HG02970 (cell line): ENCODE data around the gene CACNA1D.

Source experiments
- ATAC-seq: cut with Tn5 transposase; IDR thresholded peaks from one replicate; pipeline ENCODE4 v1.9.1; 2021; ENCODE audit warnings: mild to moderate bottlenecking, moderate library complexity, moderate number of reproducible peaks; ENCODE audit not compliant: unreplicated experiment, low FRiP score

The CACNA1D gene

GRCh38 chr3:53826048-53826447 is 331.6 kb downstream of the CACNA1D start:
- no peak for ATAC-seq

GRCh38 chr3:53828581-53828980 is 334.2 kb downstream of the CACNA1D start:
- ATAC-seq: no peak

DNA sequence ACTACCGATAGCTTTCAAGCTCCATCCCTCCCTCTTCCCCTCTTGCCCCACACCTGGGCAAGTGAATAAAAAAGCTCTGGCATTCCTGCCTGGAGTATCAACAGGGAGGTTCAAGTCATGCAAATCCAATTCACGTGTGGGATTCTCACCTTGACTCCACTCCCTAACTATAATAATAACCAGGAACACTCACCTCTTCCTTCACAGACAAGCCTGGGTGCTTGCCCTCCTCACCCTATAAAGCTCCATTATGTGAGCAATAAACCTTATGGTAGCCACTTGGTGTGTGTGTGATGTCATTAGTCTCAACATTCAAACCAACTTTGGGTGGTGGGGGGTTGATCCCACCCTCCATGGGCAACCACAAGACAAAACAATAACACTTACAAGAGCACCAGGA is 335.2 kb downstream of the CACNA1D start:
- no peak for ATAC-seq

DNA sequence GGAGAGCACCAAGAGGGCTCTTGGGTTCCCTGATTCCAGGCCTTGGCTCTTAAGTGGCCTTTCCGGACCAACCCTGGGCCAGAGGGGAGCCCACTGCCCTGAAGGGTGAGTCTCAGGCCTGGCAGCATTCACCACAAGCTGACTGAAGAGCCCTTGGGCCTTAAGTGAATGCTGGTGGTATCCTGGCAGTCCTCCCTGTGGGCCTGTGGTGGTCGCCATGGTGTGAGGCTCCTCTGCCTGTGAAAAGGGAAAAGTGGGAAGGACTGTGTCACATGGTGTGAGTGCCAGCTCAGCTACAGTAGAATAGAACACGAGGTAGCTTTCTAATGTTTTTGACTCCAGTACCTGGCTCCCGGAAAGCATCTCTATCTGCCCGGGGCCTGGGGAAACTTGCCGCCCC is 336.5 kb downstream of the CACNA1D start:
- ATAC-seq: no peak

GRCh38 chr3:53833053-53833645 is 338.7 kb downstream of the CACNA1D start:
- no peak for ATAC-seq

DNA sequence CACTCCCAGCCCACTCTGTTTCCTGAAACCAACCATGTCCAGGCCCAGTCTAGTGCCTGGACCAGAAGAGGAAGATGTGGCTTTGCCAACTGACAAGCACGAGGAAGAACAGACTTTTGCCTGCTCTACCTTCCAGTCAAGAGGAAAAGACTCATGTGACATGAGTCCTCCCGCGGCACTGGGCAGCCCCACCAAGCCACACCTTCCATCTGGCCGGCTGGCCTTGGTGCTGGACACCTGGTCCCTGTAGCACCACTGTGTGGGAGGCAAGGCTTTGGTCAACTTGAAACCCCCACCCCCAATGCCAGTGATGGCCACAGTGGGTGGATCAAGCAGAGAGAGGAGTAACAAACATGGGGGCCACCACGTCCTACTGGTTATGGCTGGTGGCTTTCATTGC is 339.3 kb downstream of the CACNA1D start:
- ATAC-seq: no peak

DNA sequence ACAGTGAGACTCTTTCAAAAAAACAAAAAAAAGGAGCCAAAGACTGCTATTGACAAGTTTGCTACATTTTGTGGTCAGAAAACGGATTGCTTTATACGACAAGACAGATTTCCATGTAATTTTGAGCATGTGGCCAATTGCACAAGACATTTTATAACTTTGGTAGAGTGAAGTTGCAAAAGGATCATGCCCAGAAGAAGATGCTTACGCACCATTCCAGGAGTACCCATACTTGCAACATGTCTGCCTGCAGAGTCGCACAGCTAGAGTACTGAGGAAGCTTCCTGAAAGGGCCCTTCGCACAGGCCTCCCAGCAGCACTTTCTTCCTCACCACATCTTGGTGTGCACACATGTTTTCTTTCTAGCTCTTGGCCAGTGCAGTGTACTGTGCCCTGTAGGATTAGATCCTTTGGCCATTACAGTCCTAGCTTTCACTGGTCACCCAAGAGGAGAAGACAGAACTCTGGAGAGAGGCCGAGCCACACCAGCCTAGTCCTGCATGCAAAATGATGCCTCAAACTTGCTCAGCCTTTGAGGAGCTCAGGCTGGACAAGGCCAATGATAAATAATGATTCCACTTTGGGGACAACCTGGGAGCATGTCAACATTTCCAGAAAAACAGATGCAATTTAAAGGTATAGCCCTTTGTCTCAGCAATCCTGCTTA is 340.2 kb downstream of the CACNA1D start:
- ATAC-seq: no peak

GRCh38 chr3:53835257-53835656 is 340.8 kb downstream of the CACNA1D start:
- no peak for ATAC-seq

GRCh38 chr3:53836084-53836872 is 341.9 kb downstream of the CACNA1D start:
- no peak for ATAC-seq

GRCh38 chr3:53837331-53837730 is 342.9 kb downstream of the CACNA1D start:
- ATAC-seq: no peak

- ATAC-seq: no peak
Measured at GRCh38 chr3:53841296-53841695, 346.9 kb downstream of the CACNA1D start.

GRCh38 chr3:53842436-53843194 is 348.2 kb downstream of the CACNA1D start:
- ATAC-seq: no peak

GRCh38 chr3:53843195-53844177 is 349.1 kb downstream of the CACNA1D start:
- ATAC-seq: peak; percentile 48

DNA sequence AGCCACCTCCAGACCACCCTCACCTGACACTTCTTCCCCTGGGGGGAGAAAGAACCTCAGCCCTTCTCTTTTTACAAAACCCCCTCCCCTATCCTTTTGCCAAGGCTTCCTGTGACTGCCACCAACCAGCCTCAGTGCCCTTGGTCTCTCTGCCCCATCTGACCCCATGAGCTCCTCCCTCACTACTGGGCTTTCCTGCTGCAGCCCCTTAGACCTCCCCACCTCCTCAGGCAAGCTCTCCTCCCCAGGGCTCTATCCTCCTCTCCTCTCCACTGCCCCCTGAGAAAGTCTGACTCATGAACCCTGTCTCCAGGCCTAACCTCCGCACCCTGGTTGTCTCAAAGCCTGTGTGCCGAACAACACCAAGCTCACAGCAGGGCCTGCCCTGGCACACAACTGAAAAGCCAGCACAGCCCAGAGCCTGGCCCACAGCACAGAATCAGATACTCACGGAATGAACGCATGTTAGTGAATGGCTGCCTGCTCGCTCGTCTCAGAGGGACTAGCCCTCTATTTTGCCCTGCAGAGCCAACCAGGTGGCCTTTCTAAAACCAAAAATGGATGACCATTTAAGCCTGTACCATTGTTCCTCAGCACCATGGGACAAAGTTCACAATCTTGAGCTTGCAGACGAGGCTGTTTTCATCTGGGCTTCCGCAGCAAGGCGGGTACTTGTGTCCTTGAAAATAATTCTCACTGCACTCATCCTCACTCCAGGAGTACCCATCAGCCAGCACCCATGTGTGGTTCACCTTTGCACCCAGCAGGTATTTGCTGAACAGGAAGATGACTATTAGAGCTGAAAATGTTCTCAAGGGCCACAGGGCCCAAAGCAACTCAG is 350.1 kb downstream of the CACNA1D start:
- peak; percentile 2 for ATAC-seq

DNA sequence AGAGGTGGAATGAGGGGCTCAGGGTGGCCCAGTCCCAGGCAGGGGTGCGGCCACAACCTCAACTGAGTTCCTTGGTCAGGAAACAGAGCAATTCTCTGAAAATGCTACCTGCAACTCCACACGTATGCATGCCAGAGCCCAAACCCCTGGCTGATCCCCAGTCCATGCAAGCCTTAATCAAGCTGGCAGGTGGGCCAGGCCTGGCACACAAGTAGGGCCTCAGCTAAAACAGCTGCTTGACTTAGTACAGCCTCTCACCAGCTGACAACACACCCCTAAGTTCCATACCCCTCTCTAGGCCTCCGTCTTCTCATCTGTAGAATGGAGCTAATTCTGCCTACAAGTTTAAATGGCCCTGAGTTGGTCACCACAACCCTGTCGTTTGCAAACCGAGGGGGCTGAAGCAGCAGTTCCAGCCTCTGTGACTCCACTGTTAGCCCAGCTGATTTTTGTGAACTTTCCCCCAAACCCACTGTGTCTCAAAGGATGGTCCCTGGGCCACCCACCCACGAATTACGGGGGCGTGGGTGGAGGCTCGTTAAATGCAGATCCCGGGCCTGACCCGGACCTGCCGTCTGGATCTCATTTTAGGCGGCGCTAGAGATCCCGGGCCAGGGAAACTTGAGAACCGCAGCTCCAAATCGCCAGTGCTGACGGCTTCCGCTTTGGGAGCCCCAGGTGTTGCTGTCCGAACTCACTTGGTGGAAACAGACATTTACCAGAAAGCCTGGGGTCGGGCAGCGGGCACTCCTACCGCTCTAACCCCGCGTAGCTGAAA is 350.9 kb downstream of the CACNA1D start:
- ATAC-seq: no peak

DNA sequence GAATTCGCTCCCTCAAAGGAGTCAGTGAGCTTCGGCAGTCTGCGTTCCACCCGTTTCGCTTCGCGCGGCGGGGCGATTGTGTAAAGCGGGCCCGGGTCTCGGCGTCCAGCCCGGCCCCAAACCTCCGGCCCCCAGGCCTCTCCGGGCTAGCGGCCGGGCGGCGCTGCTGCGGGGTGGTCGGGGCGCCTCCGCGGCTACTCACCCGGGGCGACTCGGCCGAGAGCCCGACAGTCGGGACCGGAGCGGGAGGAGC is 351.4 kb downstream of the CACNA1D start:
- peak; percentile 10 for ATAC-seq

DNA sequence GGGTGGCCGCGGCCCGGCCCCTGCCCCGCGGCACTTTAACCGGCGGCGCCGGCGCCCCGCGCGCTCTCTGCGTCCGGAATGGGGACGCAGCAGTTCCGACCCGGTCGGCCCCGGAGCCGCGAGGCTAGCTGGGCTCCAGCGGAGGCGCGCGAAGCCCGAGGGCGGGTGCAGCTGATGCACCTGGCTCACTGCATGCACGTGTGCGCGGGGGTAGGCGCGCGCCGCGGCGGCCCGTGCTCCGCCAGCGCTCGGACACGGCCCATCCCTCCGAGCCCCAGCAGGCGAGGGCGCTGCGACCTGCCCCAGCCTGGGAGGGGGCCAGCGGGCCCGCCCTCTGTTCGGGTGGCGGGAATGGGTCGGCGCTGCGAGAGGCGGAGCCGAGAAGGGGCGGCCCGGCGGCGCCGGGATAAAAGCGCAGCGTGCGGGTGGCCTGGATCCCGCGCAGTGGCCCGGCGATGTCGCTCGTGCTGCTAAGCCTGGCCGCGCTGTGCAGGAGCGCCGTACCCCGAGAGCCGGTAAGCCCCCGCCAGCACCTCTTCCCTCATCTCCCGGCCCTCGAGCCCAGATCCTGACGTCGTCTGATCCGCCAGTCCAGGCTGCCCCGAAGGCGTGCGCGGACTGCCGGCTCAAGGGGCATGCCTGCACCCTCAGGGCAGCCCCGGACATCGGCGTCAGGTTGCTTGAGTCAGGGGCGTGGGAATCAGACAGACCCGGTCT is 351.9 kb downstream of the CACNA1D start, which contains the start of the genes CHDH and IL17RB:
Gene CHDH, minus strand, starts transcription at position 286 of the 717 bp plus-strand sequence. CDS start 22,411 bp downstream, outside the sequence.
Gene IL17RB, plus strand, starts transcription at position 435 of the 717 bp plus-strand sequence. Its CDS starts 21 bp downstream, at position 456.
- peak; percentile 39 for ATAC-seq

- no peak for ATAC-seq
Measured at GRCh38 chr3:53846851-53847155, 352.4 kb downstream of the CACNA1D start.
